Keratinocyte (primary cell): ENCODE measurements around the gene KLHL5. TPM values are rescaled to one million over a fixed set of nuclear protein-coding genes. Genes with fewer than 3 reads are reported as not detected.

Source experiments
- DNase-seq: peaks from one replicate; pipeline ENCODE4 v3.0.0-alpha.2; 2011; ENCODE audit warnings: low read depth, missing footprints, low spot score
- FAIRE-seq: peaks from 2 replicates; lab custom pipeline; 2011; peaks lifted over from hg19 to GRCh38; lab: Jason Lieb, UNC
- H2AFZ ChIP-seq: 2 replicates; pipeline ENCODE4 v1.6.0; 2012; ENCODE audit warnings: low read length, control low read depth, inconsistent platforms; ENCODE audit not compliant: control insufficient read depth
- H3K27ac ChIP-seq: 2 replicates; pipeline ENCODE4 v1.5.1; 2011; ENCODE audit warnings: low read length; ENCODE audit not compliant: control insufficient read depth, insufficient read depth
- H3K27me3 ChIP-seq: 3 replicates; pipeline ENCODE4 v1.6.0; 2011; ENCODE audit warnings: low read length; ENCODE audit not compliant: control insufficient read depth, insufficient read depth; ENCODE audit errors: extremely low read depth
- H3K36me3 ChIP-seq, 2 experiments: 2 replicates in 1 of 2; 3 replicates in 1 of 2; pipeline ENCODE4 v1.5.1; 2011; ENCODE audit warnings: low read length in 2 of 2, mild to moderate bottlenecking in 1 of 2; ENCODE audit not compliant: control insufficient read depth in 2 of 2, insufficient read depth in 2 of 2; ENCODE audit errors: extremely low read depth in 1 of 2
- H3K4me1 ChIP-seq: 3 replicates; pipeline ENCODE4 v1.5.1; 2011; ENCODE audit warnings: low read length; ENCODE audit not compliant: control insufficient read depth, insufficient read depth; ENCODE audit errors: extremely low read depth
- H3K4me2 ChIP-seq: 3 replicates; pipeline ENCODE4 v1.6.0; 2011; ENCODE audit warnings: low read depth, low read length; ENCODE audit not compliant: control insufficient read depth, insufficient read depth; ENCODE audit errors: extremely low read depth
- H3K4me3 ChIP-seq, 3 experiments: fragments of 200-600 bp in 1 of 3; sonication (generic) in 1 of 3; 2 replicates in 2 of 3; 3 replicates in 1 of 3; pipeline ENCODE4 v1.5.1; 2011 to 2016; ENCODE audit warnings: low read length in 3 of 3, mild to moderate bottlenecking in 3 of 3, control low read depth in 2 of 3, inconsistent platforms in 1 of 3, low read depth in 1 of 3, mixed read lengths in 1 of 3, mixed run types in 1 of 3, moderate library complexity in 1 of 3; ENCODE audit not compliant: control insufficient read depth in 2 of 3, insufficient read depth in 2 of 3; ENCODE audit errors: extremely low read depth in 1 of 3
- H3K79me2 ChIP-seq: 2 replicates; pipeline ENCODE4 v1.6.0; 2012; ENCODE audit warnings: low read length; ENCODE audit not compliant: control insufficient read depth, insufficient read depth
- H3K9ac ChIP-seq: 3 replicates; pipeline ENCODE4 v1.6.0; 2011; ENCODE audit warnings: low read length; ENCODE audit not compliant: control insufficient read depth, insufficient read depth; ENCODE audit errors: extremely low read depth
- H3K9me1 ChIP-seq: 3 replicates; pipeline ENCODE4 v1.6.0; 2011; ENCODE audit warnings: low read length; ENCODE audit not compliant: control insufficient read depth, insufficient read depth; ENCODE audit errors: extremely low read depth
- H3K9me3 ChIP-seq: 2 replicates; pipeline ENCODE4 v1.5.1; 2012; ENCODE audit warnings: low read depth, low read length; ENCODE audit not compliant: control insufficient read depth
- H4K20me1 ChIP-seq: 3 replicates; pipeline ENCODE4 v1.6.0; 2011; ENCODE audit warnings: low read length; ENCODE audit not compliant: control insufficient read depth, insufficient read depth; ENCODE audit errors: extremely low read depth
- CTCF ChIP-seq, 3 experiments: IDR thresholded peaks in 1 of 3; conservative IDR thresholded peaks in 1 of 3; optimal IDR thresholded peaks in 1 of 3; 2 replicates in 2 of 3; 3 replicates in 1 of 3; pipeline versions ENCODE3 to v1.5.1; 2011; ENCODE audit warnings: low read length in 3 of 3, mild to moderate bottlenecking in 3 of 3, moderate library complexity in 2 of 3, control low read depth in 1 of 3, inconsistent platforms in 1 of 3; ENCODE audit not compliant: insufficient read depth in 2 of 3; ENCODE audit errors: extremely low read depth in 1 of 3
- EZH2 ChIP-seq: IDR thresholded peaks from one replicate; pipeline ENCODE4 v1.6.1; 2012; ENCODE audit warnings: inconsistent platforms, mild to moderate bottlenecking, low read length, moderate library complexity
- dilution Hi-C: fragments of 300-500 bp; cut with MboI; formaldehyde crosslinking; loops from one replicate; pipeline ENCODE4 v1.7.0; 2020; ENCODE audit warnings: low sequenced_read_pairs; ENCODE audit not compliant: extremely low pct_ligation_motif_present
- polyA plus RNA-seq, 5 experiments: library from polyadenylated mRNA; depleted of rRNA in 3 of 5; stranded (reverse) in 3 of 5; stranded (forward) in 1 of 5; unstranded in 1 of 5; fragments of >200 nt; gene quantifications; 1 replicate in 1 of 5; 2 replicates in 3 of 5; 3 replicates in 1 of 5; pipeline versions ENCODE4 v1.2.1 to v1.2.3, GENCODE V29; 2011 to 2012; ENCODE audit warnings: missing spikeins in 2 of 5, low read depth in 1 of 5, low replicate concordance in 1 of 5

KLHL5 gene
- polyA plus RNA-seq, 1 donor (not counting 4 experiments of a cell fraction or from before 2014, with no cell fraction given): 25.4 TPM

DNA sequence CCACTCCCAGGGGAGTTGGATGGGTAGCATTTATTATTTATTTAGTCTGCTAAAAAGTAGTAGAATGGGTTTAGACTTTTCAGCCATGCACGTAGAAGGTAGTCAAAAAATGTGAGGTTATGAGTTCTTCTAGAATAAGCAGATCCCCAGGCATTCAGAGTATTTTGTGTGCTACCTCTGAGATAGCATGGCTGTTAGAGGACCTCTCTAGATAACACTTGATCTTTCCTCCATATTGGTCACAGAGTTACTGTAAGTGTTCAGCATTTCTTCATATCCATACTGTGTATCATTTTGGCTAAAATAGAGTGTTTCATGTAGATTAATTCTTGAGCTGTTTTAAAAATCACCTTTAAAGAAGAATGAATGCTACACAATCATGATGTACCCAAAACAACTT, 58.4 kb downstream of the KLHL5 start:
- FAIRE-seq: no peak
- Histone ChIP-seq H3K79me2 (no peaks in the 10 kb centered on the region), H4K20me1 (no peaks in the 10 kb centered on the region), H2AFZ (no peak overlapping the region), H3K27me3 (no peaks in the 10 kb centered on the region), H3K4me1 (no peaks in the 10 kb centered on the region), H3K36me3 (peaks cover 3 to 4% of the 10 kb centered on the region in 2 experiments), H3K9me1 (no peaks in the 10 kb centered on the region), H3K4me2 (no peak overlapping the region), H3K9me3 (no peaks in the 10 kb centered on the region), H3K4me3 (no peak overlapping the region), H3K9ac (no peak overlapping the region), H3K27ac (no peak overlapping the region)
- dilution Hi-C loops: no loop called here
- TF ChIP-seq CTCF (optimal IDR thresholded peaks at IDR 0.05 in 1 of 3, IDR thresholded peaks at IDR 0.05 in 1 of 3, conservative IDR thresholded peaks at IDR 0.05 in 1 of 3; ENCODE audit: extremely low read depth in 1 of 3, insufficient read depth in 2 of 3, low read length in 3 of 3) (no peak), EZH2 (no peak)
- DNase-seq: no peak

DNA sequence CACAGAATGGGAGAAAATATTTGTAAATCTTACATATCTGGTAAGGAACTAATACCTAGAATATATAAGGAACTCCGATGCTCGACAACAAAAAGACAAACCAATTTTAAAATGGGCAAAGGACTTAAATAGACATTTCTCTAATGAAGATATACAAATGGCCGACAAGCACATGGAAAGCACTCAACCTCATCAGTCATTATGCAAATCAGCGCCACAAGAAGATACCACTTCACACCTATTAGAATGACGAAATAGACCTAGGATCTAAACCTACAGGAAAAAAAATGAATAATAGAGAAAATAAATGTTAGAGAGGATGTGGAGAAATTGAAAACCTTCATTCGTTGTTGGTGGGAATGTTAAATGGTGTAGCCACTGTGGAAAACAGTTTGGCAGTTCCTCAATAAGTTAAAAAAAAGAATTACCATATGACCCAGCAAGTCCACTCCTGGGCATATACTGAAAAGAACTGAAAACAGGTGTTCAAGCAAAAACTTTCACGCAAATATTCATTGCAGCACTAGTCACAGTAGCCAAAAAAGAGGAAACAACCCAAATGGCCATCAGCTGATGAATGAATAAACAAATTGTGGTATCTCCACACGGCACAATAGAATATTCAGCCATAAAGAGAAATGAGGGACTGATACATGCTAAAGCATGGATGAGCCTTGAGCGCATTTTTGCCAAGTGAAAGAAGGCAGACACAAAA, 63.0 kb downstream of the KLHL5 start:
- Histone ChIP-seq H3K4me1 (no peaks in the 10 kb centered on the region), H3K79me2 (no peaks in the 10 kb centered on the region), H2AFZ (no peak overlapping the region), H3K4me3 (no peak overlapping the region), H3K4me2 (no peak overlapping the region), H4K20me1 (no peaks in the 10 kb centered on the region), H3K27me3 (no peaks in the 10 kb centered on the region), H3K27ac (no peak overlapping the region), H3K9me1 (no peaks in the 10 kb centered on the region), H3K36me3 (no peaks in the 10 kb centered on the region), H3K9ac (no peak overlapping the region), H3K9me3 (no peaks in the 10 kb centered on the region)
- TF ChIP-seq EZH2 (no peak), CTCF (optimal IDR thresholded peaks at IDR 0.05 in 1 of 3, IDR thresholded peaks at IDR 0.05 in 1 of 3, conservative IDR thresholded peaks at IDR 0.05 in 1 of 3; ENCODE audit: extremely low read depth in 1 of 3, insufficient read depth in 2 of 3, low read length in 3 of 3) (no peak)
- DNase-seq (no peak), FAIRE-seq (no peak)
- dilution Hi-C loops: no loop called here
